T-helper 2 cell (primary cell): ENCODE data around the gene RINT1.
"Not testable (repeated sequence)": the region's sequence is repeated elsewhere in the genome, so short reads cannot be mapped to it uniquely, and the experiment has no call there.

ENCODE experiments used
- DNase-seq, 5 experiments: peaks; one replicate each; pipeline versions ENCODE4 v3.0.0 to v3.0.0-alpha.2; 2012 to 2022

RINT1 gene

DNA sequence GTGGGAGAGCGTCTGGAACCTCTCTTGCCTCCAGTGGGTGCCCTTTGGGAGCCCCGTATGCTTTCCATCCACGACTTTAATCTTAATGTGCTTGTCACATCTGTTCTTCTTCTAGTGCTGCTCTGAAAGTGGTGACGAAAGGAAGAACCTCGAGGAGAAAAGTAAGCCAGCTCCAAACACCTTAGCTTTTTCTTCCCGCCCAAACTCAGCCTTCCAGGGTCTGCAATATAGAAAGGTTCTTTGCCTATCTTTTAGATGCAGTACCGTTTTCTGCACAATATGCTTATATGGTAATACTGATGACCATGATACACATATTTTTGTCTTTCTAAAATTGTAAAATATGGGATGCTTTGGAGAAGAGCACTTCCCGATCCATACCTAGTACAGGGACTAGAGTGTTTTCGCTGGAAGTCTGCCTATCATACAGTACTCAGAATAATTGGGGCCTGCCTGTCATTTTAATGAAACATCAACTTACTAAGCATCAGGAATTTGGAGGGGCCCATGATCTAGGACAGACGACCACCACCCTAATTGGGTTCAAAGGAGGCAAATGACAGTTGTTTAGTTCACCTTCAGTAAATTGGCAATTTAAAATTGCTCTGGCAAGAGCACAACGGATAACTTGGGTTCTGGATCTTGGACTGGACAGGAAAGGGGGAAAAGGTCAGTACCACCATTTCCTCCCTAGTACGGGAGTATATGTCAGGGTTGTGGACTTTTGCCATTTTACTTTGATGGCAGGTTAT lies 884 bp downstream of the RINT1 start:
- DNase-seq = no peak

DNA sequence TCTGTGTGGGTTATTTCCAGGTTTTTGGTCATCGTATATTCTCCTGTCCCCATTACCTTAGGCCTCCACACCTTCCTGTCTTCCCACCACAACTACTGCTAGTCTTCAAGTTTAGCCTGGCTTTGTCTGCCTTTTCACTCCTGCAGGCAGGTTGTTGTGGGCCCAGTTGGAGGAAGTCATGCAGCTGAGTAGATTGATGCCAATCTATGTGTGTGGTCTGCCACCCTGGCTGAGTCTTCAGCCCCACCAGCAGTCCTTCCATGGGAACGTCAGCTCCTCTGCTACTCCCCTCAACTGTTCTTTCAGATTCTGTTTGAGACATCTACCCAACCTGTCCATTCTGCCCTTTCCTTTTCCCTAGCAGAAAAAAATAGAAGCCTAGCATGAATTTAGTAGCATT lies 6.3 kb downstream of the RINT1 start:
- peak in 1 of 5 experiments; percentile 77 for DNase-seq

DNA sequence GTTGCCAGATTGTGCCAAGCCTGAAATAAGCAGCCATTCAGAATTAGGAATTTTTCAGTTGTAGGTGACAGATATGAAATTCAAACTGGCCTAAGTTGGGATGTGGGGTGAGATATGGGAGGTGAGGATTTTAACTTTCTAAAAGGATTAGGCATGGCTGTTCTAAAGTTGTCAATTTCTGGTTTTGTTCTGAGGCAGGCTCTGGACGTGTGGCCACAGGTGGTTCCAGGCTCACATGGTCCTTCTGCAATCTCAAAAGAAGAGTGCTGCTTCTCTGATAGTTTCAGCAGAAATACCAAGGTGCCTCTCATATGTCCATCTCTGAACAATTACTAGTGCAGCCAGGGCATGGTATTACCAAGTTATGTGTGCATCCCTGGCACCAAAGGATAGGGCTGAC lies 27.9 kb downstream of the RINT1 start:
- DNase-seq = no peak

DNA sequence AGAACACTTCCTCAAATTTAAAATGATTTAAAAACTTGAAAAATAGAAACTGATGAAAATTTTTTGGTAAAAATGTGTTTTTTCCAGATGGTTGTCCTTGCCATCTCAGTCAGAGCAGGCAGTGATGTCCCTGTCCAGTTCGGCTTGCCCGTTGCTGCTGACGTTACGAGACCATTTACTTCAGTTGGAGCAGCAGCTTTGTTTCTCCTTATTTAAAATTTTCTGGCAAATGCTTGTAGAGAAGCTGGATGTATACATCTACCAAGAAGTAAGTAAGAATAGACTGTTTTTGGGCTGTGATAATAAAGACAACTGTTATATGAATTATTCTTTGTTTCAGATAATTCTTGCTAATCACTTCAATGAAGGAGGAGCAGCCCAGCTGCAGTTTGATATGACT lies 33.2 kb downstream of the RINT1 start:
- no peak for DNase-seq

DNA sequence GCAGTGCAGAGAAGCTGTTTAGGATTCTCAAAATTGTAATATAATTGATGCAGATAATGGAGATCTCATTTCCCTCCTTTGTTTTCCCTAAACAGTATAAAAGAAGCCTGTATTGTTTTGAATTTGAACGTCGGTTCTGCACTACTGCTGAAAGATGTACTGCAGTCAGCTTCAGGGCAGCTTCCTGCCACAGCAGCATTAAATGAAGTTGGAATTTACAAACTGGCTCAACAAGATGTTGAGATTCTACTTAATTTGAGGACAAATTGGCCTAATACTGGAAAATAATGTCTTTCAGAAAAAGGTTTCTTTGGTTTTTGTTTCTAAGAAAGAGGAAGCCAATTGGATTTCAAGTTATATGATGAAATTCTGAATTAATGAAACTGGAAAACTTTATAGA lies 35.0 kb downstream of the RINT1 start:
- no peak for DNase-seq

DNA sequence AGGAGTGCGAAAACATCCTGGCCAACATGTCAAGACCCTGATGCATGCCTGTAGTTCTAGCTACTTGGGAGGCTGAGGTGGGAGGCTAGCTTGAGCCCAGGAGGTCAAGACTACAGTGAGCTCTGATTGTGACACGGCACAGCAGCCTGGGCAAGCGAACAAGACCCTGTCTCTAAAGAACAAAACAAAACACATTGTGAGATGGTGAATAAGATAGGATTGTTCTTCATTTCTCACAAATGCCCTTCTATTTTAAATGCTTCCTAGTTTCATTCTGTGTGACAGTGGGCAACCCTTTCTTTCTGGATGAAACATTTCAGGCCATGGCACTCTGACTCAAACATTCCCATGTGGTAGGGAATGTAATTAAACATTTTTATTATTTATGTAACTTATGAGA lies 35.8 kb downstream of the RINT1 start:
- no peak for DNase-seq

DNA sequence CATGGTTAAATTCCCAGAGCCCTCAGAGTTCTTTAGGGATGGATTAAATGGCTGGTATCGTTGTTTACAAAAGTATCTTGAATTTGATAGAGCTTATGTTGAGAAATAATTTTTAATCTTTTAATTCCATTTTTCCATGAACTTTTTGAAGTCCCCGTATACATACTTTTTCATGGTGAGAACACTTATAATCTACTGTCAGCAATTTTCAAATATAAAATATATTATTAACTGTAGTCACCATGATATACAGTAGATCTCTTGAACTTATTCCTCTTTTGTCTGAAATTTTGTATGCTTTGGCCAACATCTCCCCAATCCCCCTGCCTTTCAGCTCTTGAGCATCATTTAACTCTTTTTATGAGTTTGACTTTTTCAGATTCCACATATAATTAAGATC lies 39.9 kb downstream of the RINT1 start:
- no peak for DNase-seq

DNA sequence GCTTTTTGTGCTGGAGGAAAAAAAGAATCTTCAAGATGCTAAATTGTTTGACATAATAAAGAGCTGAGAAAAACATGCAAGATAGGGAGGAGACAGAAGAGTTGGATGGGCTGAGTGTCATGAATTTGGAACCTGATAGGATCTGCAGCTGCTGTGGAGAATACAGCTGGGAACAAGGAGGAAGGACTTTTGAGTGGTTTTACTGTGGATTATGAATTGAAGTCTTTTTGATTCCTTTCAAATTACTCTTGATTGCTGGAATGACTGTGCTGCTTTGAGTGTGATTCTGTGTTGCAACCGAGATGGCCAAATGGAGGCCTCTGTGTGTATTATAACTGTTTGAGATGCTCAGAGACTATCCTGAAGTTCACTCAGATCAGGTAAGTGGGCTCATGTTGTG lies 45.2 kb downstream of the RINT1 start:
- DNase-seq = no peak

DNA sequence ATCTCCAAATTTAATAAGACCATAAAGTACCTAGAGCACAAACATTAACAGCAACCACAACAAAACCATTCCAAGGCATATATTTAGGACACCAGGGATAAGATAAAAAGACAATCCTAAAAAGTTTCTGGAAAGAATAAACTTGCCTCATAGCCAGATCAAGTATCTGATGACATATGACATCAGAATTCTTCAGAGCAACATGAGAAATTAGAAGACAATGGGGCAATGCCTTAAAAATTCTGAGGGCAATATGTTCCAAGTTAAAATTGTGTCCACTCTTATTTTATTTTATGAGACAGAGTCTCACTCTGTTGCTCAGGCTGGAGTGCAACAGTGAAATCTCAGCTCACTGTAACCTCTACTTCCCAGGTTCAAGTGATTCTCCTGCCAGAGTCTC lies 46.5 kb downstream of the RINT1 start:
- no peak for DNase-seq

DNA sequence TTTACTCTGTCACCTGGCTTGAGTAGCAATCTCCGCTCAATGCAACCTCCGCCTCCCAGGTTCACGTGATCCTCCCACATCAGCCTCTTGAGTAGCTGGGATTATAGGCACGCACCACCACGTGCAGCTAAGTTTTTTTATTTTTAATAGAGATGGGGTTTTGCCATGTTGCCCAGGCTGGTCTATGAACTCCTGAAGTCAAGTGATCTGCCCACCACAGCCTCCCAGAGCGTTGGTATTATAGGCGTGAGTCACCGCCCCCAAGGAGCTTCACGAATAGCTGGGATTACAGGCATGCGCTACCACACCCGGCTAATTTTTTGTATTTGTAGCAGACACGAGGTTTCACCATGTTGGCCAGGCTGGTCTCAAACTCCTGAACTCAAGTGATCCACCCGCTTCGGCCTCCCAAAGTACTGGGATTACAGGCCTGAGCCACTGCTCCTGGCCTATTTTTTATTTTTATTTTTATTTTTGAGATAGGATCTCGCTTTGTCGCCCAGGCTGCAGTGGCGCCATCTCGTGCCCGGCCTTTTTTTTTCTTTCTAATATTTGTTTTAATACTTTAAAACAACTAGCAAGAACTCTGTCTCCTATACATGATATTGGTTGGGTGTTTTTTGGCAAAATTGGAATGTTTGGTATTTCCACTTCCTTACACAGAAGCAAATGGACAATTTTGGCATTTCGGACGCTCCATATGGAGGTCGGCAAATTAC lies 48.2 kb downstream of the RINT1 start:
- DNase-seq = no peak

DNA sequence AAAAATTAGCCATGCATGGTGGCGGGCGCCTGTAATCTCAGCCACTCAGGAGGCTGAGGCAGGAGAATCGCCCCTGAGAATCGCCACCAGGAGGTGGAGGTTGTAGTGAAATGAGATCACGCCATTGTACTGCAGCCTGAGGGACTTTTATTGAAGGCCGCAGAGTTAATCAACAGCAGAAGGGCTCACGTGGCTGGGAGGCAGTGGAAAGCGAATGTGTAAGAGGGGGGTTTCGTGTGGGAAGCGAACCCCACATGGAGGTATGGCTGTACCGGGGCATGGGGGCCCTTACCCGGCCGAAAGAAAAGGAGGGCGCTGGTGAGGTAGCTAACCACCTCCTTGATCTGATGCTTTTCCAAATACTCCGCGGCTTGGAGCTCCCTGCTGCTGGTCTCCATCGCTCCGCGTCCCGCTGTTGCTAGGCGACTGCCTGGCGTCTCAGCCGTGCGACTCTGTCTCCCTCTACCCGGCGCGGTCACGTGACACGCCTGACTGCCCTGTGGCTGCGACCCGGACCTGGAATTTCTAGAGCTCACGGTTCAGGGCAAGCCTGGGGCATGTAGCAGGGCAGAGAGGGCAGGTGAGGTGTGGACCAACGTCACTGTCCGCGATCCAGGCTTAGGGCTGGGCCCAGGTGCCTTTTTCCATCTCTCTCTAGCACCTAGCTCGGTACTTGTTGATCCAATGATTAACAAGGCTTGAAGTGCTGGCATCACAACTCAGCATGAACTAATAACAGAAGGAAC lies 49.2 kb downstream of the RINT1 start, which contains the start of gene EFCAB10:
EFCAB10 (minus strand) TSS at position 428 of the 746 bp plus-strand sequence; CDS start at position 398, 30 bp downstream.
- DNase-seq = peak in 3 of 5 experiments; percentile 17 to 71 (median 23)

DNA sequence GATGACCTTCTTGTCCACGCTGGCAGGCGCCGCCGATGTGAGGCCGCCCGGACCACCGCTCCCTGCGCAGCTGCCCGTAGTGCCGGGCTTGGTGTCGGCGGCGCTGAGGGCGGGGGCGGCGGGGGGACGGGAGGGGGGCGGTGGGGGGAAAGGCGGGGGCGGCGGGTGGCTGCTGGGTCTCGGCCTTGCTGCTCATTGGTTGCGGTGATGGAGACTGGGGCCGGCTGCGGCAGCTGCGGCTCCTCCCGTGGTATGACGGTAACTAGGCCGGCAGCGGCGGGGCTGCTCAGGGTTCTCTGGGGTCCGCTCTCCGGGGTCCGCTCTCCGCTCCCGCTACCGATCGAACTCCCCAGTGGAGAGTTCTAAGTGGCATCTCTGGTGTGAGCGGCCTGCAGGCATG lies 51.1 kb downstream of the RINT1 start:
- no peak for DNase-seq

DNA sequence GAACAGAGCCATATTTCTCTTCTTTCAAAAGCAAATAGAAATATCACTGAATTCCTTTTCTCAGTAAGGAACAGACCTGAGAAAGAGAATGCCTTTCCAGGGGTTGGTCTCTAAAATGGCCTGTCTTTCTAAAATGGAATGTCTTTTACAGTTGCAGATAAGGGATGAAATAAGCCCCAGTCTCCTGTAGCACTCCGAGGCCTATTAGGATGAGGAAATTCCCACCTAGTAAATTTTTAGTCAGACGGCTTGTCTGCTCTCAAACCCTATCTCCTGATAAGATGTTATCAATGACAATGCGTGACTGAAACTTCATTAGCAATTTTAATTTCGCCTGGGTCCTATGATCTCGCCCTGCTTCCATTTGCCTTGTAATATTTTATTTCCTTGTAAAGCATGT lies 52.2 kb downstream of the RINT1 start:
- DNase-seq = no peak

DNA sequence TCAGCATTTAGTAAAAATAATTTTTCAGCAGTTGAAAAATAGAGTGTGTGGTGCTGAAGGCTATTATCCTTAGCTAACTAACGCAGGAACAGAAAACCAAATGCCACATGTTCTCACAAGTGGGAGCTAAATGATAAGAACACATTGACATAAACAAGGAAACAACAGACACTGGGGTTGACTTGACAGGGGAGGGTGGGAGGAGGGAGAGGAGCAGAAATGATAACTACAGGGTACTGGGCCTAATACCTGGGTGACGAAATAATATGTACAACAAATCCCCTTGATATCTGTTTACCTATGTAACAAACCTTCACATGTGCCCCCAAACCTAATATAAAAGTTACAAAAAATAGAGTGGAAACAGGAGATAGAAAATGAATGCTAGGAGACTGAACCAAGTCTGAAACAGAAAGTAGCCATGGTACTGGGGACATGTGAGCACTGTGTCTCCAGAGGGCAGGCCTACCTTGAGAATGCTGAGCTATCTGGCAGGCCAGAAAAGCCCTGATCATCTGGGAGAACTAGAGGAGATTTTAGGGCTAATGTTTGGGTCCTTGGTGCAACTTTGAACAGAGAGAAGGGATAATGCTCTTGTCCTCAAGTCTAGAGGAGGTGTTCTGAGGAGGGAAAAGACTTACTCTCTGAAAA lies 54.0 kb downstream of the RINT1 start:
- peak in 1 of 5 experiments; percentile 15 for DNase-seq

DNA sequence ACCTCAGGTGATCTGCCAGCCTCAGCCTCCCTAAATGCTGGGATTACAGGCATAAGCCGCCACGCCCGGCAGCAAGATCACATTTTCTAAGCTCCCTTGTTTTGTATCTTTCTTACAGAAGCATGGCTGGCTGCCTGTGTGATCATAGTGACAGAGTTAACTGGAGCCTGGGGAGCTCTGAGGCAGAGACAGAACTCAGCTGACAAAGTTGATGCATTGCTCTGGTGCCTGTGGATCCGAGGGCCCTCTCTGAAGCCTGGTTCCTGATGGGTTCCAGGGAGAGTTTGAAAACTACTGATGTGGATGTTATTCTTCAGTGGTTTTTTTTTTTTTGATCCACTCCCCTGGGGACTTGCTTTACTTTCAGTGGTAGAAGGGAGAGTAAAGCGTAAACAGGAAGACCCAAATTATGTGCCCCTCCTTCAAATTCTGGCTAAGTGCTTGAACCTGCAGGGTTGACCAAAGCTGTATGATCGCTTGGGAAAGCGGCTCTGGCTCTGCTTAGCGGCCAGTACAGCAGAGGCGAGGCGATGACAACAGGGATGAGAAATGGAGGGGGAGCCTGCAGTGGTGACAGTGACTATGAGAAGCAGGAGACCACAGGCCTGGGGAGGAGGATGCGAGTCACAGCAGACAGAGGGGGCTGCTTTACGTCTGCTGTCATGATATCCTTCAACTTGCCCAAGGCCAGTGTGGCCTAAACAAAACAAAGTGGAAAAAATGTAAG lies 56.1 kb downstream of the RINT1 start:
- no peak for DNase-seq

DNA sequence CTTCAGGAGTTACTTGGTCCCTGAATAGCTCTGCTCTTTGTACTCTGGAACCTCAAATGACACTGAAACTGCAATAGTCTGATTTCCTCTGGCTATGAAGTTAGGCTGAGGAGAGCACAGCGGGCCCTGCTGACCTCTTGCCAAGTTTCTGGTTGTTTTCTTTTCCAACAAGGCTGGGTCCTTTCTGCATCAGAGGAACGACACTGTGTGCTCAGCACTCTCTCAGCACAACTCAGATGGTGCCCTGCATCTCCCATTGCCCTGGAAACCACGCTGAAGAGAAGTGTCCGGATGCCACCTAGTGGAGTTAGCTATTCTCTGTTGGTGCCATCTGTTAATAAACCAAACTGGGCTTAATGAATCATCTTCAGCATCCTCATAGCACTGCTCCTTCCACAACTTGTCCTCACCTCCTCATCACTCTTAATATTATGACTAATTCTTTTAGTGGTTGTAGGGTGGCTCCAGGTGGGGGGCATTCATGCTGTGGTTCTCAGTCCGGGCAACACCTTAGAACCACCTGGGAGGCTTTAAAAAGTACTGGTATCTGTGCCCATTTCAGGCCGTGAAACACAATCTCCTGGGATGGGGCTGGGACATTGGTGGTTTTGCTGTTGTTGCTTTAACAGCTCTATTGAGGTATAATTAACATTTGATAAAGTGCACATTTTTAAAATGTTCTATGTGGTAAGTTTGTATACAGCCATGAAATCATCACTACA lies 57.5 kb downstream of the RINT1 start:
- peak in 3 of 5 experiments; percentile 10 to 82 (median 10) for DNase-seq

DNA sequence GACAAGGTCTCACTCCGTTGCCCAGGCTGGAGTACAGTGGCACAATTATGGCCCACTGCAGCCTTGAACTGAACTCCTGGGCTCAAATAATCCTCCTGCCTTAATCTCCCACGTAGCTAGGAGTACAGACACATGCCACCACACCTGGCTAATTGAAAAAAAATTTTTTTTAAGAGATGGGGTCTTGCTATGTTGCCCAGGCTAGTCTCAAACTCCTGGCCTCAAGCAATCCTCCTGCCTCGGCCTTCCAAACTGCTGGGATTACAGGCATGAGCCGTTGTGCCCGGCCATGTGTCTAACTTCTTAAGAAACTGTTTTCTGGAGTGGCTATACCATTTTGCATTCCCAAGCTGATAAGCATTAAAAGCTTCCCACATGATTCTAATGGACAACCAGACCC lies 58.8 kb downstream of the RINT1 start:
- DNase-seq = no peak

DNA sequence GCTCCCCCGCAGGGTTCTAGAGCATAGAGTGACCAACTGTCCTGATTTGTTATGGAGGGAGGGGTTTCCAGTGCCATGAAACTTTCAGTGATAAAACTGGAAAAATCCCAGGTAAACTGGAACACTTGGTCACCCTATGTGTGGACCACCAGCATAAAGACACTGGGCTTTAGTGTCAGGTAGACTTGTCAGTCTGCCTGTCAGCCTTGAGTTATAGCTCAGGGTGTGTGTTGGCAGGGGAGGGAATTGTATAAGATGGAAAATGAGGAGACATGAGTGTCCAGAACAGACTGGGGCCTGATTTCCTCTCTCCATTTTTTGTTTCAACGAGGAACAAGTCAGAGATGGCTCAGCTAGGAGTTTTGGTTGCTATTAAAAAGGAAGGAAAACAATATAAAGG lies 59.5 kb downstream of the RINT1 start:
- no peak for DNase-seq

DNA sequence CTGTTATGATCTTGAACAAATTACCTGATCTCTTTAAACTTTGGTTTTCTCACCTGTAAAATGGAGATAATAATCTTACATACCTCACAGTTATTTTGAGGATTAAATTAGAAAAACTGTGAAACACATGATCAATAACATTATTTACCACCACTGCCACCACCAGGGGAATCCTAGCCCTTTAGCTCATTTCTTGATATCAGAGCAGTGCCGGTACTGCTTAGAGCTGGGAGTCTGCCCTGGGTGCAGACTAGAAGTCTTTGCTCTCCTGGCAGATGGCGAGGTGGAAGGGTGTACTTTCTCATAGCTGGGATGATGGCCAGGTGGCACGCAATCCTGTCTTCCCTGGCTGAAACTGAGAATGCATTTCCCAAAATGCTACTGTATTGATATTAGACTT lies 62.0 kb downstream of the RINT1 start:
- DNase-seq = no peak

DNA sequence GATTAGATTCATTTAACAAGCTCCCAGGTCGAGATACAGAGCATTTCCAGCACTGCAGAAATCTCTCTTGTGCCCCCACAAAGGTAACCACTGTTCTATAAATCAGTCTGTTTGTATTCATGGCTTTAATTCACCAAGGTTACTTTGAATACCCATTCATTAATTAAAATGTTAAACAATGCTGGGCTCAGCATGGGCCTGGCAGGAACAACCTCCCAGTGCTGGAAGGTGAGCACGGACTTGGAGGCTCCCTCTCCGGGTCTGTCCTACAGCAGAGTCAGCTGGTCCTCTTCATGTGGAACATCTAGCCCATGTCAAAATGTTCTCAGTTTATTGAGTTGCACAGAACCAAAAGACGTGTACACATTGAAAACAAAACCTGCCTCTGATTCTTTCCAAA lies 64.9 kb downstream of the RINT1 start:
- DNase-seq = no peak

DNA sequence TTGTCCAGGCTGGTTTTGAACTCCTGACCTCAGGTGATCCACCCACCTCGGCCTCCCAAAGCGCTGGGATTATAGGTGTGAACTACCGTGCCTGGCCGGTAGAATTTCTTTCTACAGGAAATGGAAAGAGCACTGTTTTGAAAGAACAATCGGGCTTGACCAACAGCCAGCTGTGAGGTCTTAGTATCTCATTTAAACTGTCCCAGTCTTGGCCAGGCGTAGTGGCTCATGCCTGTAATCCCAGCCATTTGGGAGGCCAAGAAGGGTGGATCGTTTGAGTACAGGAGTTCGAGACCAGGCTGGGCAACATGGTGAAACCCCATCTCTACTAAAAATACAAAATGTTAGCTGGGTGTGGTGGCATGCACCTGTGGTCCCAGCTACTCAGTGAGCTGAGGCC lies 67.1 kb downstream of the RINT1 start:
- DNase-seq = not testable (repeated sequence)

DNA sequence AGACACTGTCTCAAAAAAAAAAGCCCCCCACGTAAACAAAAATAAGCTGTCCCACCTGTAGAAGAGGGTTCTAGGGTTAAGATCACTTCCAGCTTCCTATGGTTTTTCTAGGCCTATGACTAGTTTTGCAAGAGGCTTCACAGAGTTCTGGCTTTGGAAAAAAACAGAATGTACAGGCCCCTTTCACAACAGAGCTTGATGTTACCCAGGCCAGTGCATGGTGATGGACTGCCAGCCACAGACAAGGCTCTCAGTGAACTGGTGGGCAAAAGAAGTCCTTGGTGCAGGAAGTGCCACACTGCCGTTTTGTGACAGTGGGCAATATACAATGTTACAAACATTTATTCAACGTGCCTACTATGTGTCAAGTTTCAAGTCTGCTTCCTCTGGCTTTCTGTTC lies 67.5 kb downstream of the RINT1 start:
- no peak for DNase-seq
